Measurements from ENCODE around the gene B3GNT9. TPM values are rescaled to one million over a fixed set of nuclear protein-coding genes. Genes with fewer than 3 reads are reported as not detected.

B3GNT9 gene
- total and polyA plus RNA-seq, 2 donors from 2014 or later, result 12.1 to 16.7 TPM

DNA sequence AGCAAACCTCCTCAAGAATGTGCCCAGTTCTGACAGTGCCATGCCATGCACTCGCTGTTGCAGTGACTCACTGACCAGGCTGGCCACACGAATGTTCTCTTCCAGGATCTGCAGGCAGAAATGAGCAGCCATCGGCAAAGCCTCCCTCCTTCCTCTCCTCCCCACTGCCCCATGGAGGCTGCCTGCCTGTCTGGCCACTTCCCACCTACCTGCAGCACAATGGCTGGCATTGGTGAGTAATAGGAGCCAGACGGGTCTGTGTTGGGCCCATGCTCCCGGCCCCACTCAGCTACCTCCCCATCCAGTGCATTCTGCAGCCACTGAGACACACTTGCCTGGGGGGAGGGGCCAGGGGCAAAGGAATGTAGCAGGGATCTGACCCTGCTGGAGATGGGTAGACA lies 35.8 kb upstream of the B3GNT9 start:
- H3K36me3 ChIP-seq (ENCODE audit: control insufficient read depth in 2 of 3, insufficient read depth in 3 of 3, low read length in 3 of 3), result no peaks in the 10 kb centered on the region
- no peaks in the 10 kb centered on the region for H3K9me3 ChIP-seq (ENCODE audit: control insufficient read depth in 2 of 3, insufficient read depth in 1 of 3, low read length in 3 of 3)
- no peak for DNase-seq
- no peaks in the 10 kb centered on the region for H3K27me3 ChIP-seq (ENCODE audit: control insufficient read depth, insufficient read depth, low read length)
- TF ChIP-seq, protein P1, sequence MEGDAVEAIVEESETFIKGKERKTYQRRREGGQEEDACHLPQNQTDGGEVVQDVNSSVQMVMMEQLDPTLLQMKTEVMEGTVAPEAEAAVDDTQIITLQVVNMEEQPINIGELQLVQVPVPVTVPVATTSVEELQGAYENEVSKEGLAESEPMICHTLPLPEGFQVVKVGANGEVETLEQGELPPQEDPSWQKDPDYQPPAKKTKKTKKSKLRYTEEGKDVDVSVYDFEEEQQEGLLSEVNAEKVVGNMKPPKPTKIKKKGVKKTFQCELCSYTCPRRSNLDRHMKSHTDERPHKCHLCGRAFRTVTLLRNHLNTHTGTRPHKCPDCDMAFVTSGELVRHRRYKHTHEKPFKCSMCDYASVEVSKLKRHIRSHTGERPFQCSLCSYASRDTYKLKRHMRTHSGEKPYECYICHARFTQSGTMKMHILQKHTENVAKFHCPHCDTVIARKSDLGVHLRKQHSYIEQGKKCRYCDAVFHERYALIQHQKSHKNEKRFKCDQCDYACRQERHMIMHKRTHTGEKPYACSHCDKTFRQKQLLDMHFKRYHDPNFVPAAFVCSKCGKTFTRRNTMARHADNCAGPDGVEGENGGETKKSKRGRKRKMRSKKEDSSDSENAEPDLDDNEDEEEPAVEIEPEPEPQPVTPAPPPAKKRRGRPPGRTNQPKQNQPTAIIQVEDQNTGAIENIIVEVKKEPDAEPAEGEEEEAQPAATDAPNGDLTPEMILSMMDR (IDR thresholded peaks at IDR 0.05; ENCODE audit: borderline replicate concordance, extremely low read depth, insufficient read depth), result no peak
- no peak for FAIRE-seq
- H3K4me3 ChIP-seq (ENCODE audit: low read length in 3 of 3), result no peak overlapping the region
- intact Hi-C loops (cut with DNase I), result no loop called here
- no peak overlapping the region for H3K9ac ChIP-seq (ENCODE audit: low read length in 3 of 3)
- H3K4me1 ChIP-seq (ENCODE audit: control insufficient read depth in 2 of 3, insufficient read depth in 2 of 3, low read depth in 1 of 3, low read length in 3 of 3), result peaks cover 0 to 24% (median 9%) of the 10 kb centered on the region in 3 donors
- no peak overlapping the region for H3K27ac ChIP-seq (ENCODE audit: low read depth in 2 of 2, low read length in 2 of 2)

DNA sequence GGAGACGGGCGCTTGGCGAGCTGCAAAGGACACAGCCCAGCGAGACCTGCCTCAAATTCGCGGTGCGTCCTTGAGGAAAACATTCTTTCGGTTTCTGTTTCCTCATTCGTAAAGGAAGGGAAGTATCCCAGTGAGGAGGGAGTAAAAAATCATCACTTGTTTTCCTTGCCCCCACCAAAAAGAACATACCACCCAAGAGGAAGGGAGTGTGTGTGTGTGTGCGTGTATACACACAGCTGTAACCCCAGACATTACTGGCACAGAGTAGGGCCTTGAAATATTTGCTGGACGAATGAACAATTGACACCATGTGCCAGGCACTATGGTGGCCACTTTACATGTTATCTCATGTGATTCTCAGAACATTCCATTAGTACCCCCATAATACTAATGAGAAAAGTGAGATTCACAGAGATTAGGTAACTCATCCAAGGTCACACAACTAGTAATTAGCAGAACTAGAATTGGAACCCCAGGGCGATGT lies 34.9 kb upstream of the B3GNT9 start:
- no peak overlapping the region for H3K9ac ChIP-seq (ENCODE audit: low read length in 3 of 3)
- intact Hi-C loops (cut with DNase I), result no loop called here
- H3K9me3 ChIP-seq (ENCODE audit: control insufficient read depth in 2 of 3, insufficient read depth in 1 of 3, low read length in 3 of 3), result no peaks in the 10 kb centered on the region

DNA sequence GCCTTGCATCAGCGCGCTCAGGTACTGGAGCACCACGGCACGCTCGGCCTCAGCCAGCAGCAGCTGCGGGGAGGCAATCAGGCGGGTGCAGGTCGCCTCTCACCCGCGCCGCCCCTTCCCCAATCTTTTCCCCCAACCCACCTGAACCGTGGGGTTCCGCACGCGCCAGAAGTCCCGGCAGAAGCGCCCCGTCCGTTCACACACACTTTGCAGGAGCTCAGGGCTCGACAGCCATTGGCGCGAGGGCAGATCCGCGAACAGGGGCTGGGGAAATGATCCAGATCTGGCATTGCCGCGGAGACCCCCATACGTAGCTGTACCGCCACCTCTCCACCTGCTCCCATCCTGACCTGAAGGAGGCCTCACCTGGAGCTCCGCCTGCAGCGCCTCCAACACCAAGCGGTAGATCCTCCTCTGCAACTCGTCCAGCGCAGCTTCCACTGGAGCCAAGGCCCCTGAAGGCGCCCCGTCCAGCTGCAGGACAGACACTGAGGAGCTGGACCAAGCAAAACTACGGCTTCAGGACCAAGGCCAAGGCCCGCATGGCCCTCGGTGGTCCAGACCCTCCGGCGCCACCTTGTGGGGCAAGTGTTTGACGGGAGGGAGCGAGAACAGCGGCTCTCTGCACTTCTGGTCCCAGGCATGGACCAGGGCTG lies 34.3 kb upstream of the B3GNT9 start:
- Histone ChIP-seq H3K9me3 (ENCODE audit: control insufficient read depth in 2 of 3, insufficient read depth in 1 of 3, low read length in 3 of 3) (no peaks in the 10 kb centered on the region), H3K36me3 (ENCODE audit: control insufficient read depth in 2 of 3, insufficient read depth in 3 of 3, low read length in 3 of 3) (no peaks in the 10 kb centered on the region), H3K27me3 (ENCODE audit: control insufficient read depth, insufficient read depth, low read length) (no peaks in the 10 kb centered on the region), H3K9ac (ENCODE audit: low read length in 3 of 3) (no peak overlapping the region), H3K27ac (ENCODE audit: low read depth in 2 of 2, low read length in 2 of 2) (no peak overlapping the region), H3K4me3 (ENCODE audit: low read length in 3 of 3) (peak overlapping the region in 2 of 3 donors; percentile 9 to 81), H3K4me1 (ENCODE audit: control insufficient read depth in 2 of 3, insufficient read depth in 2 of 3, low read depth in 1 of 3, low read length in 3 of 3) (peaks cover 0 to 23% (median 9%) of the 10 kb centered on the region in 3 donors)
- DNase-seq (peak; percentile 94 to 97 (median 96)), FAIRE-seq (peak; percentile 17)
- TF ChIP-seq, protein P1 (IDR thresholded peaks at IDR 0.05; ENCODE audit: borderline replicate concordance, extremely low read depth, insufficient read depth), result peak; percentile 84
- intact Hi-C loops (cut with DNase I), result no loop called here

More for the DNA sequence above, 34.9 kb upstream of the B3GNT9 start:
- no peak for FAIRE-seq
- Histone ChIP-seq H3K4me3 (ENCODE audit: low read length in 3 of 3) (peak overlapping the region in 2 of 3 donors; percentile 9 to 38), H3K4me1 (ENCODE audit: control insufficient read depth in 2 of 3, insufficient read depth in 2 of 3, low read depth in 1 of 3, low read length in 3 of 3) (peaks cover 0 to 23% (median 9%) of the 10 kb centered on the region in 3 donors), H3K27ac (ENCODE audit: low read depth in 2 of 2, low read length in 2 of 2) (no peak overlapping the region), H3K27me3 (ENCODE audit: control insufficient read depth, insufficient read depth, low read length) (no peaks in the 10 kb centered on the region), H3K36me3 (ENCODE audit: control insufficient read depth in 2 of 3, insufficient read depth in 3 of 3, low read length in 3 of 3) (no peaks in the 10 kb centered on the region)
- TF ChIP-seq, protein P1 (IDR thresholded peaks at IDR 0.05; ENCODE audit: borderline replicate concordance, extremely low read depth, insufficient read depth), result no peak
- no peak for DNase-seq

Measured in kidney (tissue), 14 donors.